Endothelial cell (in vitro differentiated cells): Measurements from ENCODE around the gene RNU1-2. TPM values are rescaled to one million over a fixed set of nuclear protein-coding genes. Genes with fewer than 3 reads are reported as not detected.
"Not testable (repeated sequence)": the region's sequence is repeated elsewhere in the genome, so short reads cannot be mapped to it uniquely, and the experiment has no call there.

Experiments used
- DNase-seq: peaks from one replicate; pipeline ENCODE4 v3.0.0; 2021; ENCODE audit warnings: low spot score
- H3K27ac Mint-ChIP-seq: one replicate; pipeline ENCODE4 v1.8.0; 2021; ENCODE audit warnings: mixed read lengths, inconsistent platforms; ENCODE audit not compliant: unreplicated experiment
- H3K27me3 Mint-ChIP-seq: one replicate; pipeline ENCODE4 v1.8.0; 2021; ENCODE audit warnings: mild to moderate bottlenecking, moderate library complexity, mixed read lengths, inconsistent platforms; ENCODE audit not compliant: unreplicated experiment
- H3K36me3 Mint-ChIP-seq: one replicate; pipeline ENCODE4 v1.8.0; 2021; ENCODE audit warnings: mild to moderate bottlenecking, low read depth, mixed read lengths, inconsistent platforms; ENCODE audit not compliant: unreplicated experiment
- H3K4me1 Mint-ChIP-seq: one replicate; pipeline ENCODE4 v1.8.0; 2021; ENCODE audit warnings: mild to moderate bottlenecking, mixed read lengths, inconsistent platforms; ENCODE audit not compliant: unreplicated experiment
- H3K4me3 Mint-ChIP-seq: one replicate; pipeline ENCODE4 v1.8.0; 2021; ENCODE audit warnings: mild to moderate bottlenecking, mixed read lengths, inconsistent platforms; ENCODE audit not compliant: unreplicated experiment
- H3K9me3 Mint-ChIP-seq: one replicate; pipeline ENCODE4 v1.8.0; 2021; ENCODE audit warnings: mixed read lengths, inconsistent platforms; ENCODE audit not compliant: unreplicated experiment
- total RNA-seq: library from RNA; stranded (reverse); fragmentation: NEBNext Ultra II Directional; extraction: Animal tissue kit (Norgen Biotek cat#: 25700); gene quantifications from one replicate; pipeline ENCODE4 v1.2.1, GENCODE V29; 2021; ENCODE audit not compliant: unreplicated experiment
- TF ChIP-seq, protein P1 (sequence below): fragments of 200-600 bp; sonication (generic); IDR thresholded peaks from one replicate; pipeline ENCODE4 v1.5.0; 2021; ENCODE audit warnings: antibody characterized with exemption; ENCODE audit not compliant: unreplicated experiment

The RNU1-2 gene
- total RNA-seq, 1 donor from 2014 or later = 3,428 TPM

DNA sequence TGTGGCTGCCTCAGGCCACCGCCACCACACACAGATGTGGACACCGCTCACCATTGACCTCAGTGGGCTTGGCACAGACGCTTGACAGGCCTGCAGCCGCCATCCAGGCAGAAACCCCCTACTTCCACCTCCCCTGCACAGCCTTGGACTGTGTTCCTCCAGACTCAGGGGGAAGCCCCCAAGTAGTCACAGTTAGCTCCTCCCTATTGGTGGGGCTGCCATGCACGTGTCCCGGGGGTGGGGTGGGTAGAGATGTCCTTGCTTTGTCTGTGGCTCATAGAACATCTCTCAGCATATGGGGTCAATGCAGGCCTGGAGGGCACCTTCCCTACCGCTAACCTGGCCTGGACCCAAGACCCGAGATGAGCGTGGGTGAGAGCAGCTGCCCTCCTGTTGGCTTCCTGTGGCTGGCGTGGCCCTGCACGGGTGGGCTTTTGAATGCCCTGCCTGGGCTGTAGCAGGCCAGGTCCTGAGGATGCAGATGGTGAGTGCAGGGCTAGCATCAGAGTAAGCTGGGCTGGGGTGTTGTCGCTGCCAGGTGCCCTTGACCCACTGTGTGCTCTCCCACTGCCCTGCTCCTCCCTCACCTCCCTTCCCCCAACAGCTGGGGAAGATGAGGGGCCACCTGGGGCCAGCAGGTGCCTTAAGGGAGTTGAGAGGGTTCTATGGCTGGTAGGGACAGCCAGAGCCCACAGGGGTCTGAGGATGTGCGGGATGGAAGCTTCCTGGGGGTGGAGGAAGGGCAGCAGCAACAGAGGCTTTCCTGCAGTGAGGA is 32.1 kb downstream of the RNU1-2 start:
- DNase-seq = no peak
- TF ChIP-seq, protein P1, sequence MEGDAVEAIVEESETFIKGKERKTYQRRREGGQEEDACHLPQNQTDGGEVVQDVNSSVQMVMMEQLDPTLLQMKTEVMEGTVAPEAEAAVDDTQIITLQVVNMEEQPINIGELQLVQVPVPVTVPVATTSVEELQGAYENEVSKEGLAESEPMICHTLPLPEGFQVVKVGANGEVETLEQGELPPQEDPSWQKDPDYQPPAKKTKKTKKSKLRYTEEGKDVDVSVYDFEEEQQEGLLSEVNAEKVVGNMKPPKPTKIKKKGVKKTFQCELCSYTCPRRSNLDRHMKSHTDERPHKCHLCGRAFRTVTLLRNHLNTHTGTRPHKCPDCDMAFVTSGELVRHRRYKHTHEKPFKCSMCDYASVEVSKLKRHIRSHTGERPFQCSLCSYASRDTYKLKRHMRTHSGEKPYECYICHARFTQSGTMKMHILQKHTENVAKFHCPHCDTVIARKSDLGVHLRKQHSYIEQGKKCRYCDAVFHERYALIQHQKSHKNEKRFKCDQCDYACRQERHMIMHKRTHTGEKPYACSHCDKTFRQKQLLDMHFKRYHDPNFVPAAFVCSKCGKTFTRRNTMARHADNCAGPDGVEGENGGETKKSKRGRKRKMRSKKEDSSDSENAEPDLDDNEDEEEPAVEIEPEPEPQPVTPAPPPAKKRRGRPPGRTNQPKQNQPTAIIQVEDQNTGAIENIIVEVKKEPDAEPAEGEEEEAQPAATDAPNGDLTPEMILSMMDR = no peak
- Mint-ChIP-seq H3K4me1 (peaks cover under 1% of the 10 kb centered on the region), H3K9me3 (no peaks in the 10 kb centered on the region), H3K4me3 (no peak overlapping the region), H3K27ac (no peak overlapping the region), H3K27me3 (peaks cover 16% of the 10 kb centered on the region), H3K36me3 (peaks cover 25% of the 10 kb centered on the region)

DNA sequence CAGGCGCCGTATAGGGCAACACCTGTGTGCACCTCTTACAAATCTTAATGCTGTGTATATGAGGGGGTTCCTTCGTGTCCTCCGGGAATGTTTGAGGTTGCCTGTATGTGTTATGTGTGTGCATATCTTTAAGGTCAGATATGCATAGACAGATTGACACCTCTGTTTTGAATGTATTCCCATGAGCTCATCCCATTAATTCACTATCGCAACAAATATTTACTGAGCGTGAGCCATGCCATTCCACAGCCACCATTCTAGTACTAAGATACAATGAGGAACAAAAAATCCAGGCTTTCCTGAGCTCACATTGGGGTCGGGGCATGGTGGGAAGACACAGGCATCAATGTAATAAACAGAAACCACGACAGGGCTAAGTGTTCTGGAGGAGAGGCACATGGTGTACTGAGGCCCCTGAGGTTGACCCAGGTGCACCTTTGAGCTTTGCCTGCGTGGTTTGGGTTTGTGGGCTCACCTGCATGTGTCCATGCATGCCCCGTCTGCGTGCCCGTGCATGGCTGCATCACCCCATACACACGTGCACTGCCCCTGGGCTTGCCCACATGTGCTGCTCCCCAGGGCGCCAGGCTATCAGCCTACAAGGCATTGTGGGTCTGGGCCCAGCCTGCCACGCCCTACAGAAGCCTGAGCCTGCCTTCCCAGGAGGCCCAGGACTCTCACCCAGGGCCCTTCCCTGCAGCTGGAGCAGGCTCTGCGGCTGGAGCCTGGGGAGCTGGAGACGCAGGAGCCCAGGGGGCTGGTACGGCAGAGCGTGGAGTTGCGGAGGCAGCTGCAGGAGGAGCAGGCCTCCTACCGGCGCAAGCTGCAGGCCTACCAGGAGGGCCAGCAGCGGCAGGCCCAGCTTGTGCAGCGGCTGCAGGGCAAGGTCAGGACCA is 33.6 kb downstream of the RNU1-2 start:
- Mint-ChIP-seq H3K4me3 (peak overlapping the region; percentile 7), H3K27me3 (peaks cover 16% of the 10 kb centered on the region), H3K36me3 (peaks cover 18% of the 10 kb centered on the region)
- not testable (repeated sequence) for H3K9me3 Mint-ChIP-seq, H3K4me1 Mint-ChIP-seq, H3K27ac Mint-ChIP-seq, DNase-seq

DNA sequence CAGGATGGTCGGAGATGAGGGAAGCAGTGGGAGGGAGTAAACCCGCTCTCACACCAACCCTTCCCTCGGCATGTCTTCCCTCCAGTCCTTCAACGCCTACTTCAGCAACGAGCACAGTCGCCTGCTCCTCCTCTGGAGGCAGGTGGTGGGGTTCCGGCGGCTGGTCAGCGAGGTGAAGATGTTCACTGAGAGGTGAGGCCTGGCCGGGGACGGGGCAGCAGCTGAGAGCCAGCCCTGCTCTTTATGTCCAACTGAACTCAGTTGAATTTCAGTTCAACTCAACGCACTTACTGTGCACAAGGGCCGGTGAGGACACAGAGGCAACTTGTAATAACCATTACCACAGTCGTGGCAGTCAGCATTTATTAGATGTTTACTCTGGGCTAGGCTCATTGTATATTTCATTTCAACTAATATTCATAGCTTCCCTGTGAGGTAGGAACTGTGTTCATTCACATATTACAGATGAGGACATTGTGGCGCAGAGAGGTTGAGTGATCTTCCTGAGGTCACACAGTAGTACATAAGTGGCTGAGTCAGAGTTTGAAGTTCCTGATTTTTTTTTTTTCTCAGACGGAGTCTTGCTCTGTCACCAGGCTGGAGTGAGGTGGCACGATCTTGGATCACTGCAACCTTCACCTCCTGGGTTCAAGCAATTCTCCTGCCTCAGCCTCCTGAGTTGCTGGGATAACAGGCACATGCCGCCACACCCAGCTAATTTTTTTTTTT is 35.6 kb downstream of the RNU1-2 start:
- not testable (repeated sequence) for H3K4me1 Mint-ChIP-seq, H3K4me3 Mint-ChIP-seq, H3K9me3 Mint-ChIP-seq, DNase-seq
- Mint-ChIP-seq H3K27ac (peak overlapping the region; percentile 32), H3K36me3 (peaks cover 24% of the 10 kb centered on the region), H3K27me3 (peaks cover 13% of the 10 kb centered on the region)

DNA sequence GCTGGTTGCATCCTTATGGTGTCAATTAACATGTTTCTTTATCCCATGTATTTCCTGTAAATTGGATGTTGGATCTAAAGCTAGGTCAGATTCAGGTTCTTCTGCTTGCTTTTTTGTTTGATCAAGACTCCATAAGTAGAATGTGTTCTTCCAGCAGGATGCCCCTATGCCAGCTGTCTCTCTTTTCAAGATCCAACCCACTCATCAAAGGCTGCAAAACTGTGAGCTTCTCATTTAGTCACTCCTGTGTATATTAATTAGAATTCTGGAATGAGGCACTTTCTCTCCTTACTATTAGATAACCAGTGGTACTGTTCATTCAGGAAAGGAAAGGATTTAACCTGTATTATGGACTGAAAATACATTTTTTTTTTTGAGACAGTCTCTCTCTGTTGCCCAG is 38.2 kb downstream of the RNU1-2 start:
- not testable (repeated sequence) for H3K4me3 Mint-ChIP-seq, H3K9me3 Mint-ChIP-seq, H3K4me1 Mint-ChIP-seq, DNase-seq, H3K27ac Mint-ChIP-seq
- Mint-ChIP-seq H3K27me3 (peaks cover 11% of the 10 kb centered on the region), H3K36me3 (peaks cover 25% of the 10 kb centered on the region)

DNA sequence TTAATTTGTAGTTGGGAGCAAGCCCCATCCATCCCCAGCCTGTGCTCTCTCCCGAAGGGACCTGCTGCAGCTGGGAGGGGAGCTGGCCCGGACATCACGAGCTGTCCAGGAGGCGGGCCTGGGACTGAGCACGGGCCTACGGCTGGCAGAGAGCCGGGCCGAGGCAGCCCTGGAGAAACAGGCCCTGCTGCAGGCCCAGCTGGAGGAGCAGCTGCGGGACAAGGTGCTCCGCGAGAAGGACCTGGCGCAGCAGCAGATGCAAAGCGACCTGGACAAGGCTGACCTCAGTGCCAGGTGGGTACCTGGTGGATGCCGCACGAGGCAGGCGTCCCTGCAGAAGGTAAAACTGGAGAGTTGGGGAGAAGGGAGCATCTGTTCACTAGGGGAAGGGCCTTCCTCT is 40.8 kb downstream of the RNU1-2 start:
- H3K4me3 Mint-ChIP-seq, H3K9me3 Mint-ChIP-seq, DNase-seq, H3K4me1 Mint-ChIP-seq, H3K27ac Mint-ChIP-seq: not testable (repeated sequence)
- H3K27me3 Mint-ChIP-seq = peaks cover 13% of the 10 kb centered on the region
- H3K36me3 Mint-ChIP-seq = peaks cover 21% of the 10 kb centered on the region

DNA sequence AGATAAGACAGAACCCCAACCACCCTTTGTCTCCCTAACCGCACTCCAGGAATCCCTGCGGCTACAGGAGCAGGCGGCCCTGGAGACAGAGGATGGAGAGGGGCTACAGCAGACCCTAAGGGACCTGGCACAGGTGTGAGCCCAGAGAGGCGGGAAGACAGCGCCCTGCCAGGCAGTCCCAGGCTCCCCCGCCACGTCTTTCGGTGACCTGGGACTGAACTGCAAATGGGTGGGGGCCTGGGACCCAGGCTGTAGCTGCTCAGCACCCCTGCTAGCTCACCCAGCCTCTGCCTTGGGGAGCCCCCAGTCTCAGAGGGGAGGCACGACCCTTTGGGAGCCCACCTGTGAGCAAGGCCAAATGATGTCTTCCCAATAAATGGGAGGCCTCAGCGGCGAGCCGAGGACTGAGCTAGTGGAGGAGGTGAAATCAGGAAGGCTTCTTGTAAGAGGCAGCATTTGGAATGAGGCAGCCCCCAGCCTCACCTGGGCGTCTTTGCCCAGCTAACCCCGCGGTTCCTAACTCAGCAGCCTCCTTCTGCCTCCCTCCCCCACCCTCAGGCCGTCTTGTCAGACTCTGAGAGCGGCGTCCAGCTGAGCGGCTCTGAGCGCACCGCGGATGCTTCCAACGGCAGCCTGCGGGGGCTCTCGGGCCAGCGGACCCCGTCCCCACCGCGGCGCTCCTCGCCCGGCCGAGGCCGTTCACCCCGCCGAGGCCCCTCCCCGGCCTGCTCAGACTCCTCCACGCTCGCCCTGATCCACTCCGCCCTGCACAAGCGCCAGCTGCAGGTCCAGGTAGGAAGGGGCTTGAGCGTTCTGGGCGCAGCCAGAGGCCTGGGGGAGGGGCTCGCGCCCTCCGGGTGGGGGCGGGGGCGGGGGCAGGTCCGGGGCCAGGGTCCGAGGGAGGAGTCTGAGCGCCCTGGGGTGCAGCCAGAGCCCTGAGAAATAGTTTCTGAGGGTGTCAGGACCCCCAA is 42.9 kb downstream of the RNU1-2 start:
- TF ChIP-seq, protein P1 = no peak

DNA sequence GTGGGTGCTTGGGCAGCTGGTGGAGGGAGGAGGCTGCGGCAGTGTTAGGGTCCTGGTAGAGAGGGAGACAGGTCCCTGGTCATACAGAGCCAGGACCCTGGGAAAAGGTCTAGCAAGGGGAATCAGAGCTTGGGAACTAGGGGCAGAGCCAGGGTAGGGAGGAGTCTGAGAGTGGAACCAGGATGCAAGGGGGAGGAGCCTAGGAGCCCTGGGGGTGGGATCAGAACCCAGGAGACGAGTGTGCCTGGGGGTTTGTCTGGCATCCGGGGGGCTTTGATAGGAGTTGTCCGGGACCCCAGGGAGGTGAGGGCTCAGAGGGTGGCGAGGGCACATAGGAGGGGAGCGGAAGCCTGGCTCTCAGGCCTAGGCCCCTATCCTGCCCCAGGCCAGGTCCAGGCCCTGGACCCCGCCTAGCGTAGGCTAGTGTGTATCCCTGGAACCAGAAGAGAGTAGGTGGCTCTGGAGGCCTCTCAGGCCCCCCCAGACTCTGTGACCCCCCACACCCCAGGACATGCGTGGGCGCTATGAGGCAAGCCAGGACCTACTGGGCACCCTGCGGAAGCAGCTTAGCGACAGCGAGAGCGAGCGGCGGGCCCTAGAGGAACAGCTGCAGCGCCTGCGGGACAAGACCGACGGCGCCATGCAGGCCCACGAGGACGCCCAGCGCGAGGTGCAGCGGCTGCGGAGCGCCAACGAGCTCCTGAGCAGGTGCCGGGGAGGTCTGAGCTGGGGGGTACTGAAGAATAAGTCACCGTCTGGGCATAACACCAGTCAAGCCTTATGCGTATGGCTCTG is 43.8 kb downstream of the RNU1-2 start:
- not testable (repeated sequence) for DNase-seq, H3K9me3 Mint-ChIP-seq, H3K27ac Mint-ChIP-seq, H3K4me3 Mint-ChIP-seq, H3K4me1 Mint-ChIP-seq
- Mint-ChIP-seq H3K36me3 (peaks cover 20% of the 10 kb centered on the region), H3K27me3 (peaks cover 13% of the 10 kb centered on the region)

More for the DNA sequence above, 42.9 kb downstream of the RNU1-2 start:
- Mint-ChIP-seq H3K27me3 (peaks cover 13% of the 10 kb centered on the region), H3K4me3 (no peak overlapping the region), H3K9me3 (no peaks in the 10 kb centered on the region), H3K27ac (no peak overlapping the region), H3K36me3 (peaks cover 20% of the 10 kb centered on the region), H3K4me1 (no peaks in the 10 kb centered on the region)
- no peak for DNase-seq
